Ishikawa (cell line): ENCODE measurements around the gene OR10G3.

Source experiments
- CEBPB ChIP-seq: IDR thresholded peaks from 2 replicates; pipeline ENCODE4 v1.6.1; 2012
- EGR1 ChIP-seq: IDR thresholded peaks from 2 replicates; pipeline ENCODE4 v1.6.1; 2012
- EP300 ChIP-seq: IDR thresholded peaks from 2 replicates; pipeline ENCODE4 v1.6.1; 2012; ENCODE audit warnings: borderline replicate concordance
- FOXM1 ChIP-seq: IDR thresholded peaks from 2 replicates; pipeline ENCODE4 v1.6.1; 2012; ENCODE audit warnings: low read depth, borderline replicate concordance
- MAX ChIP-seq: IDR thresholded peaks from 2 replicates; pipeline ENCODE4 v1.6.1; 2012
- TCF12 ChIP-seq: IDR thresholded peaks from 2 replicates; pipeline ENCODE4 v1.6.1; 2012; ENCODE audit warnings: low read depth
- TEAD4 ChIP-seq: IDR thresholded peaks from 2 replicates; pipeline ENCODE4 v1.6.1; 2012
- ZBTB7A ChIP-seq: IDR thresholded peaks from 2 replicates; pipeline ENCODE4 v1.6.1; 2012; ENCODE audit warnings: low read depth

- TF ChIP-seq TEAD4: no peak
- TF ChIP-seq CEBPB: no peak
- no peak for TF ChIP-seq EP300
- TF ChIP-seq EGR1: no peak
- TF ChIP-seq ZBTB7A: no peak
- no peak for TF ChIP-seq FOXM1
- TF ChIP-seq MAX: no peak
- TF ChIP-seq TCF12: no peak
These were observed 44.1 kb downstream of the OR10G3 start for GRCh38 chr14:21535545-21536417.
